Body of pancreas (tissue), 4 donors: ENCODE measurements around the gene RNPEPL1. TPM values are rescaled to one million over a fixed set of nuclear protein-coding genes. Genes with fewer than 3 reads are reported as not detected.
"Not testable (repeated sequence)": the region's sequence is repeated elsewhere in the genome, so short reads cannot be mapped to it uniquely, and the experiment has no call there.

ENCODE experiments used
- ATAC-seq: fragments of 150-250 bp; one replicate; pipeline ENCODE4 v1.9.1; 2016
- DNase-seq, 4 donors: peaks; one replicate each; pipeline ENCODE4 v3.0.0-alpha.2; 2019
- H3K27ac ChIP-seq, 4 donors: fragments of 200-600 bp; sonication (generic); 1 replicate in 3 of 4; 2 replicates in 1 of 4; pipeline versions ENCODE4 v1.5.1 to v1.6.1; 2016 to 2019; ENCODE audit warnings: mild to moderate bottlenecking in 1 of 4, mixed read lengths in 1 of 4, moderate library complexity in 1 of 4
- H3K27me3 ChIP-seq, 2 donors: fragments of 200-600 bp; sonication (generic); one replicate each; pipeline ENCODE4 v1.6.0; 2016; ENCODE audit warnings: mild to moderate bottlenecking in 1 of 2
- H3K36me3 ChIP-seq, 2 donors: fragments of 200-600 bp; sonication (generic); replicated peaks in 1 of 2; 2 replicates each; pipeline ENCODE4 v1.5.1; 2016; ENCODE audit warnings: low read depth in 2 of 2; ENCODE audit not compliant: insufficient read depth in 1 of 2
- H3K4me1 ChIP-seq: fragments of 200-600 bp; sonication (generic); one replicate; pipeline ENCODE4 v1.6.0; 2016
- H3K4me3 ChIP-seq, 2 donors: fragments of 200-600 bp; sonication (generic); 1 replicate in 1 of 2; 2 replicates in 1 of 2; pipeline ENCODE4 v1.5.1; 2016 to 2019
- H3K9me3 ChIP-seq, 3 donors: fragments of 200-600 bp; sonication (generic); 1 replicate in 2 of 3; 2 replicates in 1 of 3; pipeline ENCODE4 v1.5.1; 2016
- CTCF ChIP-seq, 7 experiments: fragments of 450-650 bp in 4 of 7; fragments of 200-600 bp in 3 of 7; sonication (generic) in 3 of 7; IDR thresholded peaks; one replicate each; pipeline ENCODE4 v1.5.1; 2016 to 2019; ENCODE audit warnings: antibody characterized with exemption in 7 of 7
- POLR2A ChIP-seq, 3 donors: fragments of 450-650 bp; IDR thresholded peaks; one replicate each; pipeline ENCODE4 v1.6.1; 2016; ENCODE audit warnings: antibody characterized with exemption in 3 of 3, mild to moderate bottlenecking in 2 of 3
- whole genome bisulfite sequencing, 2 donors: methylation state at CpG; one replicate each; pipeline ENCODE4 v1.1.5; 2017; 5-methylcytosine and 5-hydroxymethylcytosine counted together
- intact Hi-C: fragments of 100-400 bp; cut with DNase I; formaldehyde crosslinking; loops from one replicate; pipeline ENCODE4 v1.15.1; 2023
- total RNA-seq, 2 donors: library from RNA; depleted of rRNA; stranded (reverse); fragments of >200 nt; gene quantifications; one replicate each; pipeline ENCODE4 v1.1.0, GENCODE V29; 2016

The RNPEPL1 gene
- total RNA-seq, 2 donors from 2014 or later, result 63.3 to 162 TPM

GRCh38 chr2:240559286-240559685 is 9.0 kb upstream of the RNPEPL1 start:
- Histone ChIP-seq H3K27ac (peak overlapping the region in 1 of 4 donors; percentile 99), H3K27me3 (no peaks in the 10 kb centered on the region), H3K4me1 (peaks cover 45% of the 10 kb centered on the region), H3K4me3 (no peak overlapping the region), H3K36me3 (no peaks in the 10 kb centered on the region), H3K9me3 (no peaks in the 10 kb centered on the region)
- 56 to 75% methylated on average over 2 to 3 of the region's 3 CpGs for WGBS, 2 donors
- ATAC-seq (no peak), DNase-seq (no peak)
- TF ChIP-seq POLR2A (IDR thresholded peaks at IDR 0.05) (no peak), CTCF (IDR thresholded peaks at IDR 0.05) (no peak)
- intact Hi-C loops, result no loop called here

GRCh38 chr2:240560084-240560479 is 8.2 kb upstream of the RNPEPL1 start, which contains the start of gene DUSP28:
DUSP28 (plus strand) TSS chr2:240560357; CDS start chr2:240560685, 328 bp downstream.
- no peak for TF ChIP-seq CTCF (IDR thresholded peaks at IDR 0.05)
- peak; percentile 74 to 93 (median 86) for TF ChIP-seq POLR2A (IDR thresholded peaks at IDR 0.05)
- peak within 1 kb of the TSS; percentile 41 to 56 for H3K4me3 ChIP-seq
- DNase-seq (peak; percentile 93 to 95 (median 94)), ATAC-seq (peak; percentile 78)
- no peaks in the 10 kb centered on the region for H3K27me3 ChIP-seq
- H3K36me3 ChIP-seq, result no peaks in the 10 kb centered on the region
- peak within 1 kb of the TSS; percentile 96 to 99 (median 98) for H3K27ac ChIP-seq
- peaks cover 53% of the 10 kb centered on the region for H3K4me1 ChIP-seq
- no peaks in the 10 kb centered on the region for H3K9me3 ChIP-seq
- intact Hi-C loops, result no loop called here
- 1% methylated on average over 25 to 38 of the region's 39 CpGs for WGBS, 2 donors

GRCh38 chr2:240560480-240561324 is 7.6 kb upstream of the RNPEPL1 start:
- H3K4me1 ChIP-seq, result peaks cover 59% of the 10 kb centered on the region
- H3K27me3 ChIP-seq, result no peaks in the 10 kb centered on the region
- peak; percentile 100 for DNase-seq
- no peaks in the 10 kb centered on the region for H3K9me3 ChIP-seq
- TF ChIP-seq POLR2A (IDR thresholded peaks at IDR 0.05) (peak; percentile 70 to 97 (median 72)), CTCF (IDR thresholded peaks at IDR 0.05) (peak; percentile 14 to 64 (median 52))
- H3K27ac ChIP-seq, result peak overlapping the region; percentile 96 to 99 (median 98)
- intact Hi-C loops, result no loop called here
- WGBS, 2 donors, result 0 to 1% methylated on average over 18 to 72 of the region's 101 CpGs
- H3K4me3 ChIP-seq, result peak overlapping the region; percentile 41 to 56
- peak; percentile 87 for ATAC-seq
- H3K36me3 ChIP-seq, result no peaks in the 10 kb centered on the region

- intact Hi-C loops, result no loop called here
- Histone ChIP-seq H3K9me3 (no peaks in the 10 kb centered on the region), H3K27ac (peak overlapping the region; percentile 30 to 99 (median 72)), H3K4me1 (peaks cover 66% of the 10 kb centered on the region), H3K4me3 (no peak overlapping the region), H3K36me3 (no peaks in the 10 kb centered on the region), H3K27me3 (no peaks in the 10 kb centered on the region)
- ATAC-seq, result no peak
- 10 to 14% methylated on average over 14 of the region's 14 CpGs for WGBS, 2 donors
- TF ChIP-seq CTCF (IDR thresholded peaks at IDR 0.05) (peak in 1 of 7 experiments; percentile 5), POLR2A (IDR thresholded peaks at IDR 0.05) (peak in 1 of 3 donors; percentile 54)
- DNase-seq, result peak in 1 of 4 donors; percentile 6
These were observed 6.8 kb upstream of the RNPEPL1 start for GRCh38 chr2:240561325-240561971.

DNA sequence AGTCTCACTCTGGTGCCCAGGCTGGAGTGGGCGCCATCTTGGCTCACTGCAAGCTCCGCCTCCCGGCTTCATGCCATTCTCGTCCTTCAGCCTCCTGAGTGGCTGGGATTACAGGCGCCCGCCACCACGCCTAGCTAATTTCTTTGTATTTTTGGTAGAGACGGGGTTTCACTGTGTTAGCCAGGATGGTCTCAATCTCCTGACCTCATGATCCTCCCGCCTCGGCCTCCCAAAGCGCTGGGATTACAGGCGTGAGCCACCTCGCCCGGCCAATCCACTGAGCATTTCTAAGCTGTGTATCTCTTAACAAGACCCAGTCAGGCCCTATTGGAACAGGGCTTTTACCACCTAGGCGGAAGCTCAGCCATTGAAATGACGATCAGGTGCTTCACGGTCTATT is 5.1 kb upstream of the RNPEPL1 start:
- H3K4me3 ChIP-seq, intact Hi-C loops, DNase-seq, H3K36me3 ChIP-seq, H3K9me3 ChIP-seq, H3K27ac ChIP-seq, H3K27me3 ChIP-seq, ATAC-seq: not testable (repeated sequence)
- WGBS, 2 donors, result 97 to 98% methylated on average over 17 of the region's 17 CpGs
- peaks cover 67% of the 10 kb centered on the region for H3K4me1 ChIP-seq
